Measurements from ENCODE around the gene PRCP.

DNA sequence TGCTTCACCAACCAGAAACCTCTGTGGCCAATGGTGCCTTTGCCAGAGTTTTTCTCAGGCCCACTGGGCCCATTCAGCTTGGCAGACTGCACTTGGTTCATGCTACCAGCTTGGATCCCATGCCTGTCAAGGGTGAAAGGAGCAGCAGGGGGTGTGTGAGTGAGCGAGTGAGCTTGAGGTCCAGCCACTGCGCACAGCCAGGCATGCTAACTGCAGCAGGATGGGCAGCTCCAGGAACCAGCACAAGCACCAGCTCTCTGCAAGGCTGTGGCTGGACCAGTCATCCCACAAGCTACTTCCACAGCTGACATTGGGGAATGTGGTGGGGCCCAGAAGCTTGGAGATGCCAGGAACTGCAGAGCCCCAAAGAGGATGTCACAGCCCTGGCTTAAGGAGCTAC, 42.1 kb upstream of the PRCP start:
- TF ChIP-seq, protein P1, sequence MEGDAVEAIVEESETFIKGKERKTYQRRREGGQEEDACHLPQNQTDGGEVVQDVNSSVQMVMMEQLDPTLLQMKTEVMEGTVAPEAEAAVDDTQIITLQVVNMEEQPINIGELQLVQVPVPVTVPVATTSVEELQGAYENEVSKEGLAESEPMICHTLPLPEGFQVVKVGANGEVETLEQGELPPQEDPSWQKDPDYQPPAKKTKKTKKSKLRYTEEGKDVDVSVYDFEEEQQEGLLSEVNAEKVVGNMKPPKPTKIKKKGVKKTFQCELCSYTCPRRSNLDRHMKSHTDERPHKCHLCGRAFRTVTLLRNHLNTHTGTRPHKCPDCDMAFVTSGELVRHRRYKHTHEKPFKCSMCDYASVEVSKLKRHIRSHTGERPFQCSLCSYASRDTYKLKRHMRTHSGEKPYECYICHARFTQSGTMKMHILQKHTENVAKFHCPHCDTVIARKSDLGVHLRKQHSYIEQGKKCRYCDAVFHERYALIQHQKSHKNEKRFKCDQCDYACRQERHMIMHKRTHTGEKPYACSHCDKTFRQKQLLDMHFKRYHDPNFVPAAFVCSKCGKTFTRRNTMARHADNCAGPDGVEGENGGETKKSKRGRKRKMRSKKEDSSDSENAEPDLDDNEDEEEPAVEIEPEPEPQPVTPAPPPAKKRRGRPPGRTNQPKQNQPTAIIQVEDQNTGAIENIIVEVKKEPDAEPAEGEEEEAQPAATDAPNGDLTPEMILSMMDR (IDR thresholded peaks at IDR 0.05) = no peak
- TF ChIP-seq JUN (CRISPR knock-in tag; IDR thresholded peaks at IDR 0.05) = no peak
- no peak for TF ChIP-seq CREM (CRISPR knock-in tag; IDR thresholded peaks at IDR 0.05)
- TF ChIP-seq, protein P2, sequence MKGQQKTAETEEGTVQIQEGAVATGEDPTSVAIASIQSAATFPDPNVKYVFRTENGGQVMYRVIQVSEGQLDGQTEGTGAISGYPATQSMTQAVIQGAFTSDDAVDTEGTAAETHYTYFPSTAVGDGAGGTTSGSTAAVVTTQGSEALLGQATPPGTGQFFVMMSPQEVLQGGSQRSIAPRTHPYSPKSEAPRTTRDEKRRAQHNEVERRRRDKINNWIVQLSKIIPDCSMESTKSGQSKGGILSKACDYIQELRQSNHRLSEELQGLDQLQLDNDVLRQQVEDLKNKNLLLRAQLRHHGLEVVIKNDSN (CRISPR knock-in tag; IDR thresholded peaks at IDR 0.05) = no peak
- no peak for TF ChIP-seq ZNF263 (CRISPR knock-in tag; IDR thresholded peaks at IDR 0.05; ENCODE audit: low read depth)
- TF ChIP-seq ATF1 (CRISPR knock-in tag; IDR thresholded peaks at IDR 0.05) = no peak
- no peak for TF ChIP-seq SP1 (CRISPR knock-in tag; conservative IDR thresholded peaks at IDR 0.05)
- no peak for TF ChIP-seq CREB1 (CRISPR knock-in tag; IDR thresholded peaks at IDR 0.05)
- TF ChIP-seq TEAD1 (CRISPR knock-in tag; IDR thresholded peaks at IDR 0.05) = no peak
- TF ChIP-seq NFYB (CRISPR knock-in tag; conservative IDR thresholded peaks at IDR 0.05; ENCODE audit: low read depth) = no peak
- TF ChIP-seq, protein P3, sequence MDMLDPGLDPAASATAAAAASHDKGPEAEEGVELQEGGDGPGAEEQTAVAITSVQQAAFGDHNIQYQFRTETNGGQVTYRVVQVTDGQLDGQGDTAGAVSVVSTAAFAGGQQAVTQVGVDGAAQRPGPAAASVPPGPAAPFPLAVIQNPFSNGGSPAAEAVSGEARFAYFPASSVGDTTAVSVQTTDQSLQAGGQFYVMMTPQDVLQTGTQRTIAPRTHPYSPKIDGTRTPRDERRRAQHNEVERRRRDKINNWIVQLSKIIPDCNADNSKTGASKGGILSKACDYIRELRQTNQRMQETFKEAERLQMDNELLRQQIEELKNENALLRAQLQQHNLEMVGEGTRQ (CRISPR knock-in tag; IDR thresholded peaks at IDR 0.05) = no peak
